ENCODE measurements around the gene AP2A2.

Gene AP2A2

DNA sequence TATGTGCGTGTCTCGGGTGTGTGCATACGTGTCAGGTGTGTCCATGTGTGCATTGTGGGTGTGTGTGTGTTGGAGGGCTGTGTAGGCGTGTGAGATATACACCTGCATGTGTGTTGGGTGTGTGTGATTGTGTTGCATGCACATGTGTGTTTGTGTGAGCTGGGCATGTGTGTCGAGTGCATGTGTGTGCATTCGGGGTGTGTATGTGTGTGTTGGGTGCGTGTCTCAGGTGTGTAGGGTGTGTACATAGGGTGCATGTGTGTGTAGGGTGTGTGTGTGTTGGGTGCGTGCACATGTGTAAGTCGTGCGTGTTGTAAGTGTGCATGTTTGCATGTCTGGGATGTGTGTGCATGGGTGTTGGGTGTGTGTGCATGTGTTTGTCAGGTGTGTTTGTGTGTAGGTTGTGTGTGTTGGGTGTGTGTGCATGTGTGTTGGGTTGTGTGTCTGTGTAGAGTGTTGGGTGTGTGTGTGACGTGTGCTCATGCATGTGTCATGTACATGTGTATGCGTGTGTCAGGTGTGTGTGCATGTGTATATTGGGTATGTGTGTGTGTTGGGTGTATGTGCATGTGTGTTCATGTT lies 106.7 kb downstream of the AP2A2 start:
- DNase-seq = no peak

DNA sequence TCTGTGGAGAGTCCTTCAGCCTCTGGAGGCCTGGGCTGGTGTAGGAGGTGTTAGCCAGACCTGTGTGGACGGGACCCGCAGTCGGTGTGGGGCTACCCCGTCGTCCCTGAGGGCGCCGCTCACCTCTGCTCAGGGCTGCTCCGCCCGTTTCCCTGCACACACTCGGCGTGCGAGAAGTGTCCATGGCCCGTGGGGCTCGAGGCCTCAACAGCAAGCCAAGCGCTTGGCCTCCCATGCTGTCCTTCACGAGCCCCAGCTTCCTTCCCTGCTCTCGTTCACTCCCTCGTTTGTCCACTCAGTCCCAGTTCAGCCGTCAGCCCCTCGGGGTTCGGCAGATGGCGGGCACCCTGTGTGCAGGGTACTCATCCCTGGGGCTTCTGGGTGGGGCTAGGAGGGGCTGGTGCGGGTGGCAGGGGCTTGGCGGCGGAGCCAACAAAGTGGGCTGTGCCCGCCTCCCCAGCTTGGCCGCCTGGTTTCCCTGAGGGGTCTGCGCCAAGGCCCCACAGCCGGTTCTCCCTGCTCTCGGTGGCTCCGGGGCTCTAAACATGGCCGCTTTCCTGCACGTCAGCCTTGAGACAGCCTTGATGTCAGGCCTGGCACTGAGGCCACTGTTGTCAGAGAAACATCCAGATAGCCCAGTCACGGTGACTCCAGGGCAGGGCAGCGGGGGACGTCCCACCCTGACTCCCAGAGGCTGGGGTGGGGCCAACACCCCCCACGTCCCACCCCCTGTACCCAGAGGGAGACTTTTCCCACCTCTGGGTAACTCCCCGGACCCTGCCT lies 107.5 kb downstream of the AP2A2 start:
- no peak for DNase-seq

DNA sequence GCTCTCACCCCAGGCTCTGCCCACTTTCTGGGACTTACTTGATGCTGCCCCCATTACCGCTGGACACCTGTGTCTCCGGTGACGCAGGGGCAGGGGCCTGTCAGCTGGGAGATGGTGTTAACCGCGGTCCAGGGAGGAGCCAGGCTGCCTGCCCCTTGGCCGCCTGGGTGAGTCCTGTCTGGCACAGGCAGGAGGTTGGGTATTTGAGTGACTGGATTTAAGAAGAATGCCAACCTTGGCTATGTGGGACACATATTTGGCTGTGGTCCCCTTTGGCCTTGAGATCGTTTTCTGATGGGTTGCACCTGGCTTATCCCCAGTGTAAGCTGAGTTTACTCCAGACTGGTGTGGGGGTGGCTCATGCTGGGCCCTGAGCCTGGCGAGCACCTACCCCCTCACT lies 108.3 kb downstream of the AP2A2 start:
- DNase-seq = no peak

DNA sequence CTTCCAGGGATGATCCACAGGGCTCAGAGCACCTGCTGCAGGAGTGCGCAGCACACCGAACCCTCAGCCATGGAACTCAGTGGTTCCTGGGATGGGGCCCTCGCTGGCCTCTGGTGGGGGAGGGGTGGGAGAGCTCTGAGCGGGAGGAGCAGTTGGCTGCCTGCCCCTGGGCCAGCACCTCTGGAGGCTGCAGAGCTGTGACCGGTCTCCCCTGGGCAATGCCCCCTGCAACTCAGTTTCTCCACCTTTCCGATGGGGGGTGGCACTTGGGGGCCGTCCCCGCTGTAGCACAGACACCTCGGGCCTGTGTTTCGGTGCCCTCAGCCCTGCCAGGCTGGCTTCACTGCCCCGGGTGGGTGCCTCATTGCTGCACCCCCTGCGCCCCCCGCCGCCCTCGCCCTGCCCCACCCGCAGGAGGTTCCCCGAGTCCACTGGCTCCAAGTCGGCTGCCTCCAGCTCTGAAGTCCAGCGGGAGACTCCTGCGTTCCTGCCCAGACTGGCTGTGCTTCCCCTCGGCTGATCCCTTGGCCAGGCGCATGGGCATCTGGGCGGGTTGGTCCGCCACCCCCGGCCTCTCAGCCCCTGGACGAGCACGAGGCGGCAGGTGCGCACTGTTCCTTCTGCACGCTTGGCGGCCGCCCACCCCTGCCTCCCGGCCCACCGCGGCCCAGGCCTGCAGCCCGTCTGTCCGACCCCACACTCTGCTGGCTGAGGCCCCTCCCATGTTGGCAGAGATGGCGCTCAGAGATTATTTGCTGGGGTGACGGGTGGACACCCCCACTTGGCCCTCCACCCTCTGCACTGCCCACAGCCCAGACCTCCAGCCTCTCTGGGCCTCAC lies 109.0 kb downstream of the AP2A2 start:
- no peak for DNase-seq

DNA sequence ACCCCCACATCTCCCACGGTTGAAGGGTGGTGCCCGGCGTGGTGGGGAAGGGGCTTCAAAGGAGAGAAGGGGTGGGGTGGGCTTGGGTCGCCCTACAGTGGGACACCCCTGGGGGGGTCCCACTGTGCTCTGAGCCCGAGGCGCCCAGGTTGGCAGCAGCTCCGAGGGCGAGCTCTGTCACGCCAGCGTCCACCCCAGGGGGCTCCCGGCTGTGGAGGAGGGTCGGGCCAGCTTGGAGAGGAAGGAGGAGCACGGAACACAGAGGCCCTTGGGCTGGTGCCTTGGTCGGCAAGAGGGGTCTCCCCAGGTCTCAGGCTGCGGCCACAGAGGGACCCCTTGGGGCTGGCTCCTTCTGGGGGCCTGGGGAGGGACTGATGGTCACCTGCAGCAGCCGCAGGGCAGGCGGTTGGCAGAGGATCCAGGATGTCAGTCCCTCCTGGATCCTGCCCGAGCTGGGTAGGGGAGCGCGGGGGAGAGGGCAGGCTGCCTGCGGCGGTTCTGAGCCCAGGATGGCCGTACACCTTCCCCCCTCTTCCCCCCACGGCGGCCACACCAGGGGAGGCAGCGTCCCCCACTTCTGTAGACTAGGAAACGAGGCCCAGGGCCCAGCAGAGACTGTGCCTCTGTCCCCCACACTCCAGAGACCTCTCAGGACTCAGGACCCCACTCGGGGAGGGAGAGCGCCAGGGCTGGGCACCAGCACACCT lies 110.1 kb downstream of the AP2A2 start:
- DNase-seq = no peak

DNA sequence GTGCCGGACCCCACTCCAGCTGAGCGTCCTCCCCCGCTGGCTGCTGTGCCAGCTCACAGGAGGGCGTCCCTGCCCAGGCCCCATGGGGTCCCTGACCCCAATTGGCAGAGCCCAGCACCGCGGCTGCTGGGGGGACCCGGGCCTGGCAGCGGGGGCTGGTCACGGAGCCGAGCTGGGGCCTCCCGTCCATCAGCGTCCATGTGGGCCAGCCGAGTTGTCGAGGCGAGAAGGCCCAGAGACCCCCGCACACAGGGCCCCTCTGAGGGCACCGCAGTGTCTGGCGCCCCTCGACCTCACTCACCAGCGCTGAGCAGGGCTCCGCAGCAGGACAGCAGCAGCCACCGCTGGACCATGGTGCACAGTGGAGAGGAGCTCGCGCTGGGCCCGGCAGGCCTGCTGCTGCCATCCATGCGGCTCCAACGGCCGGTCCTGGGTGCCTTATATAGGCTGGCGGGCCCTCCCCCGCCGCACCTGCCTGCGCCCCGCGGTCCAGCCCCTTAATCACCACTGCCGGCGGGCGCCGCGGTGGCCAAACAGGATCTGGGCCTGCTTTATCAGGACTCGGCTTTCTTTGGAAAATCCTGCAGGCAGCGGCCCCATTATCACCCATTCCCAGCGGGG lies 110.7 kb downstream of the AP2A2 start, which contains the start of gene MUC6:
TSS of gene MUC6 (minus strand) at position 416 of the 621 bp plus-strand sequence. CDS start at position 353, 63 bp downstream.
- no peak for DNase-seq

DNA sequence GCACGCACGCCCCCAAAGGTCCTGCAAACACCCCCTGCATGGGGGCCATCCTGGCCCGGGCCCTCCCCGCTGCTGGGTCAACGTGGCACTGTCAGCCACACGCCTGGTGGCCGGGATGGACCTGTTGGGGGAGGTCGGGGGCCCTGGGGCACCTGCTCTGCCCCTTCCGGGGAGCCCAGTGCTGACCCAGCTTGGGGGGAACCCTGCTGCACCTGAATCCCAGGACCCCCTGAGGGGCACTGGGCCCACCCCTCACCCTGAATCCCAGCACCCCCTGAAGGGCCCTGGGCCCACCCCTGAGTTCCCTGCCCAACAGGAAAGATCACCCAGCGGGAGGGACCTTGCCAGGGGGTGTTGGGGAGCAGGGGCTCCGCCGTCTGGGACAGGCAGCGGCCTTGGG lies 111.3 kb downstream of the AP2A2 start:
- no peak for DNase-seq

DNA sequence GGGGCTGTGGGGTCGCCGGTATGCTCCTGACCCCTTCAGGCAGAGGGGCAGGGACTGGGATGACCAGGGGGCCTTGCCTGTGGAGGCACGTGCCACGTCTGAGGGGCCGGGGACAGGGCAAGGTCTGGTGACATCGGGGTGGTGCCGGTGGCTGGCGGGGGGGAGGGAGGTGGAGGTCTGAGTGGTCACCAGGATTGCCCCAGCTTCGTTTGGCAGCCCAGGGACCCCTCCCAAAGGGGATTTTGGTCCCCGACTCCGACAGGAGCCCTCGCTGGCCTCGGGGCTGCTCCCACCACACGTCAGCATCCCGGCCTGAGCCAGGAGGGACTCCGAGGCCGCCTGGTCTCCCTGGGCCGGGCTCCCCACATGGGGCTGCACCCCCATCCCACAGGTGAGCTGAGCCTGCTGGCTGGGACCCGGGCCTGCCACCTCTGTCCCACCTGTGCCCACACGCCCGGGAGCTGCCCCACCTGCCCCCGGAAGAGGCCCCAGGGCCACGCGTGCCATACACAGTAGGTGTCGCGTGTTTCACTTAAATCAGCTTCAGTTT lies 111.9 kb downstream of the AP2A2 start:
- no peak for DNase-seq

DNA sequence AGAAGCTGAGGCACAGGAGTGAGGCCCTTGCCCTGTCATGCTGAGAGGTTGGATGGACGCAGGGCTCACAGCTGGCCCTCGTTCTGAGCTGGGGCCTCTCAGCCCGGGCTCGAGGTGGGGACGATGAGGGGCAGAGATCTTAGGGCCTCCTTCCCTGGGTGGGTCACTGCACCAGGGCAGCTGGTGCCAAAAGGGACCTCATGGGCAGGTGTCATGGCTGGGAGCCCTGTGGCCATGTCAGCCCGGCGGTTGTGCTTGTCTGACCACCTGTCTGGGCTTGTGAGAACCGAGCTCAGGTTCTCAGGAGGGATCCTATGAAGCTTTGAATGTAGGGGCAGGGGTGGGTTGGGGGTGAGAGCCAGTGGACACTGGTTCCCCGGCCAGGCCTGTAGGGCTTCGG lies 112.7 kb downstream of the AP2A2 start:
- no peak for DNase-seq

DNA sequence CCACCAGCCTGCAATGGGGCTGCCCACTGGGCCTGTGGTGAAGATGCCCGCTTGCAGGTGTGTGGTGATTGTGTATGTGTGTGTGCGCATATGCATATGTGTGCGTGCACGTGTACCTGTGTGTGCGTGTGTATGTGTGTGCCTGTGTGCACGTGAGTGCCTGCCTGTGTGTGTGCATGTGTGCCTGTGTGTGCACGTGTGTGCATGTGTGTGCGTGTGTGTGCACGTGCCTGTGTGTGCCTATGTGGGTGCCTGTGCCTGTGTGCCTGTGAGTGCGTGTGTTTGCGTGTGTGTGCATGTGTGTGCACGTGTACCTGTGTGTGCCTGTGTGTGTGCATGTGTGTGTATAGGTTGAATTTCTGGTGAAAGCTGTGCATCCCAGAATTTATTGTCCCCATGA lies 113.3 kb downstream of the AP2A2 start:
- DNase-seq = no peak

DNA sequence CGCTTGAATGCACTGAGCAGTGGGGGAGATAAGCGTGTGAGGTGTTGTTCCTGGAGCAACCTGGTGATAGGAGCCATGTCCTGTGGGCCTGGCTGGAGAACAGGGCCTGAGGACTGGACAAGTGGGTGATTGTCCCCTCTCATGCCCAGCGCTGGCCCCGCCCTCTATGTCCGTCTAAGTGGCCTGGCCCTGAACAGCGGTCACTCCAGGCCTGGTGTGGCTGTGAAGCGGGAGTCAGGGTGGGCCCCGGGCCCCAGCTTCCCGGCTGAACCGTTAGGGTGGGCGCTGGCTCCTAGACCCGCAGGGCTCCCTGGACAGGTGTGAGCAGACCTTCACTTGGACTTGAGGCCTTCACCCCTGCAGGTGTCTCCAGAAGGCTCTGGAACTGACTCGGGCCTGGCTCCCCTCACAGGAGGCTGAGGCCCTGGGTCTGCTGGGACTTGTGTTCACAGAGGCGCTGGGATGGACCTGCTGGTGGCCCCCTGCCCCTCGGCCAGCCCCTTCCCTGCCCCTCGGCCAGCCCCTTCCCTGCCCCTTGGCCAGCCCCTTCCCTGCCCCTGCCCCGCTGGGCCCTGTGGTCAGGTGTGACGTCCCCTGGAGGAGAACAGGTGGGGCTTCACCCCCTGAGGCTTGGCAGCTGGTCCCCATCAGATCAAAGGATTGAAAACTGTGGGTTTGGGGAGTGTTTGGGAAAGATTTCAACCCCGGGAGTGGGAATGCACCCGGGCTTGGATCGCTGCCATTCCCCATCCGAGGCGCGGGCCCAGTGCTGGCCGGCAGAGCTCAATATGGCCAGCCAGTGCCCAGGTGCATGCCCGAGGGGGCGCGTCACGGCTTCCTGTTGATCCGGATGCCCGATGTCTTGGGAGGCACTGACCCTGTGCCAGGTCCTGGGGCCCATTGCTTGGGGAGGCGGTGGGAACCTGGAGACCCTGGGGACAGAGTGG lies 114.1 kb downstream of the AP2A2 start:
- no peak for DNase-seq

DNA sequence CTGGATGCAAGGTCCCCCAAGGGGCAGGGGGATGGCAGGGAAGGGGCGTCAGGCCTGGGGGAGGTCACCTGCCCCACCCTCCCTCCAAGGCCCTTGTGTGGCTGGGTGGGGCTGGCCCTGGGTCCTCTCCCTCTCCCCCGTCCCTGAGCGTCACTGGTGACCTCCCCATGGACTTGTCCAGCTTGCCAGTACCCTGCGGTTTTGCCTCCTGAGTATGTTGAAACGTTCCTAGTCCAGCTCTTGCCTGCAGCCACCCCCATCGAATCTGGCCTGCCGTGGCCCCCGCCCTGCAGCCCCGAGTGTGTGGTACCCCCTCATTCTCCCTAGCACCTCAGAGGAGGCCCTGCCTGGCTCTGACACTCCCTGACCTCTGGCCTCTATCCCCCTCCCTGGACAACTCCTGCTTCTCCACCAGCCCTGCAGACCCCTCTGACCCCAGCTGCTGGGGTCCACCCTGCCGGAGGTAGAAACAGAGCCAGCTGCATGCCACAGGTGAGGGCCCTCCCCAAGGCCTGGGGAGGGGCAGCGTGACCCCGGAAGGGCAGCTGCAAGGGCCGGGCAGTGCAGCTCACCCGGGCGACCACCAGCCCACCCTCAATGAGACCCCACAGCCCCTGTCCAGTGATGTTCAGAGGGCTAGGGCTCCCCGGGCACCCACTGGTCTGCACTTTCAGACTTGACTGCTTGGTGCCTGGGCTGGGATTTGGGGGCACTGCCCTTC lies 114.9 kb downstream of the AP2A2 start:
- DNase-seq = no peak

DNA sequence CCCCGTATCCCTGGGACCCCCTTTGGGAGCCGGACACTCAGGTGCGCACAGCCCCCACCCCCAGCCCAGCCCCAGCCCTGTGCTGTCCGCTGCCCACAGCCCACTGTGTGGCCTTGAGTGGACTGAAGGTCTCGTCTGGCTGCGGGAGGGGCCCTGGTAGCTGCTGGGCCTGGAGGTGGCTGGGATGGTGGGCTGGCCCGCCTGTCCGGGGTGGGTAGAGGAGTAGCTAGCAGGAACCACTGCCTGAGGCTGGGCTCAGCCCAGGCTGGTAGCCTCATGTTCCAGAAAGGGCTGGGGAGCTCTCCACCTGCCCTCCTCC lies 115.4 kb downstream of the AP2A2 start:
- no peak for DNase-seq

DNA sequence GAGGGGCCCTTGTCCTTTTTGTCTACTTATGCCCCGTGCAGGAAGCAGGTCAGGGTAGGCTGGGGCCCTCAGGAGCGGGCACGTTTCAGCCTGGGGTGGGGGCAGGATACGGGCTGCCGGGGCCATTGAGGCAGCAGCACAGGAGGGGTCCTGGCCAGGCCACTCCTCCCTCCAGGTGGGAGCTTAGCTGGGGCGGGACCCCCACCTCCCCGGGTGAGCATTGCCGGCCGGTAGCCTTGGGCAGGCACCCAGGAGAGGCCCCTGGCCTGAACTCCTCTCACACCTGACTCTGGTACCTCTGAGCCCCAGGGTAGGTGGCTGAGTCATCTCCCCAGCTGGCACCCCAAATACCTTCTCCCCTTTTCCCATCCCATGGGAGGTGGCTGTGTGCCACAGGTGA lies 115.8 kb downstream of the AP2A2 start:
- DNase-seq = no peak

DNA sequence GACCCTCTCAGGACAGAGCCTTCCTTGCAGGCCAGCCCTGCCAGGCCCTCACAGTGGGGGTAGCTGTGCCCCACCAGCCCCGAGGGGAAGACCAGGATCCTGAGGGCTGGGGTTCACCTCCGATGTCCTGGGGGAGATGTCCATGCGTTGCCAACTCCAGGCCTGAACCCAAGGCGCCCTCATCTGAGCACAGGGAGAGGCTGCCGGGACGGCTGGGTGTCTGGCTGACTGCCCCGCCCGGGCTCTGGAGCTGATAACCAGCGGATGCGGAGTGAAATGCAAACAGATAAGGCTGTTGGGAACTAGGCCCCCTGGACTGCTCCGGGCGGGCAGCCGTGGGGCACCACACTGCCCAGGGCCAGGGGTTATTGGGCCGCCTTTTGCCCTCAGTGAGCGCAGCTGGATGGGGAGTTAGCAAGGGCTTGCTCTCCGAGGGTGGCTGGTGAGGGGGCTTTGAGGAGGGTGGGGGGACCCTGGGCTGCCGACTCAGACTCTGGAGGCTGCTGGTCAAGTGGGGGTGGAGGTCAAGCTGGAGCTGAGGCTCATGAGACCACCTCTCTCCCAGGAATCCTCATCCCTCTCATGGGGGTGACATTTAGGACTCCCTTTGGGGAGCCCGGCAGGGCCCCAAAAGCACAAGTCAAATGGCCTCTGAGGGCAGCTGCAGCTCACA lies 116.4 kb downstream of the AP2A2 start:
- DNase-seq = no peak

DNA sequence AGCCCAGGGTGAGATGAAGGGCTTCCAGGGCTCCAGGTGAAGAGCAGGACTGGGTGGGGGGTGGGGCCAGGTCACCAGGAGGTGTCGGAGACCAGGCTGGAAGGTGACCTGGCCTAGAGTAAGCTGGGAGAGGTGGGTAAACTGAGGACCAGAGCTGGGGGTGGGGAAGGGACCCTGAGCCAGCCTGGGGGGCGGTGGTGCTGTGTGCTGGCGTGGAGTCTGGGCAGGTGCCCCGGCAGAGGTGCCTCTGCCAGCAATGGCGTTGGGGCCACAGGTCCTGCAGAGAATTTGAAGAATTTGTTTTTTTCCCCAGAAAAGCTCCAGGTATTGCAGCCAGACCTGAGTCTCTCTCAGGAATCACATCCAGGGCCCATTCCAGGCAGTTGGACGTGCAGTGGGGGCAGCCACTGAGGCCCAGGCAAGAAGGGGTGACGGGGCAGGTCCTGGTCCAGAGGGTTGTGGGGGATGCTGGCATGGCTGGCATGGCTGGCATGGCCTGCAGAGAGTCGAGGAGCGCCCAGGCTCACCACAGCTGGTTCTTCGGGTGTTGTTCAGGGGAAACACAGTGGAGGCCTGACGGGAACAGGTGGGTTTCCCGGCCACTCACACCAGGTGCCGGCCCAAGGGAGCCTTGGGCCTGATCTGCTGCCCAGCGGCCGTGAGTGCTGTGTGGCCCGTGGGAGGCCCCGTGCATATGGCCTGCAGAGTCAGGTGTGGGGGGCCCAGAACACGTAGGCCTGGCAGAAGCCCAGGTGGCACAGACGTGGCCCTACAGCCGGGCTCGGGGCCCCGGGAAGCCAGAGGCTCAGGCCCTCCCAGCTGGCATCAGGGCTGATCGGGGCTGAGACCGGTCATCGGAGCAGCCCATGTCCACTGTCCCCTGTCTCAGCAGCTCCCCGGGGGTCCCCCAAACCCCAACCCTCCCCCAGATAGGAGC lies 117.2 kb downstream of the AP2A2 start:
- no peak for DNase-seq

DNA sequence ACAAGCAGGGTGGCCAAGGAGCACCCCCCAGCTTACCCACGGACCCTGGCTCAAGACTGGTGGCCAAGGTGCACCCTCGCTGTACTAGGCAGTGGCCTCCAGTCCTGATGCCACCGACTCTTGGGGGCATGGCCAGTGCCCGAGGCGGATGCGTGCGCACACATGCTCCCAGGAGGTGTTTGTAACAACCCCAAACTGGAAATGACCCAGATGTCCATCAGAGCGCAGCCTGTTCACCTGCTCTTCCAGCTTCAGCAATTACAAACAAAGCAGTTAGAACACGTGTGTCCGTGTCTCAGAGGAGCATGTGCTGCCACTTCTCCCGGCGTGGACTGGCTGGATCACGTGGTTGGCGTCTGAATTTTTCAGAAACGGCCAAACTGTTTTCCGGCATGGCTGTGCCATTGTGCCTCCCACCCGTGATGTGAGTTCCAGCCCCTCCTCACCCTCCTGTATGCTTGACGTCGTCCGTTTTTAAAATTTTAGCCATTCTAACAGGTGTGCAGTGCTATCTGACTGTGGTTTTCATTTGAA lies 118.0 kb downstream of the AP2A2 start:
- no peak for DNase-seq

DNA sequence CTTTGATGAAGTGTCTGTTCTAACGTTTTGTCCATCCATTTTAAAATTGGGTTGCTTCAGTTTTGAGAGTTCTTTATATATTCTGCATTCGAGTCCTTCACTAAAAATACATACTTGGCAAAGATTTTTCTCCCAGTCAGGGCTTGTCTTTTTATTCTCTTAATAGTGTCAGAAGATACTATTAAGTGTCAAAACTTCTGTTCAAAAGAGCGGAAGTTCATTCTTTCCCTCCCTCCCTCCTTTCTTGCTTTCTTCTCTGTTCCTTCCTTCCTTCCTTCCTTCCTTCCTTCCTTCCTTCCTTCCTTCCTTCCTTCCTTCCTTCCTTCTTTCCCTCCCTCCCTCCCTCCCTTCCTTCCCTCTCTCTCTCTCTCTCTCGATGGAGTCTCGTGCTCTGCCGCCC lies 118.5 kb downstream of the AP2A2 start:
- DNase-seq = no peak

All from CD4-positive, alpha-beta T cell treated with Interleukin-17A for 1 hour (primary cell).